K562 (cell line): Measurements from ENCODE around the gene GFOD2. TPM values are rescaled to one million over a fixed set of nuclear protein-coding genes. Genes with fewer than 3 reads are reported as not detected.
A peak's percentile ranks its signal among the peaks of the same experiment; 100 is the strongest.

ENCODE experiments used
- BCLAF1 ChIP-seq, 2 experiments: fragments of 450-650 bp in 1 of 2; IDR thresholded peaks; 2 replicates each; pipeline ENCODE4 v1.6.1; 2011 to 2017; ENCODE audit warnings: low read depth in 2 of 2, antibody characterized with exemption in 1 of 2, borderline replicate concordance in 1 of 2, low read length in 1 of 2, mild to moderate bottlenecking in 1 of 2, mixed read lengths in 1 of 2; ENCODE audit not compliant: control insufficient read depth in 1 of 2
- CBX8 ChIP-seq: fragments of 200-600 bp; sonication (generic); IDR thresholded peaks from 2 replicates; pipeline ENCODE4 v1.6.1; 2012; ENCODE audit warnings: borderline replicate concordance, mixed run types, low read depth, mild to moderate bottlenecking, moderate library complexity, mixed read lengths, low read length, control low read depth, inconsistent platforms; ENCODE audit not compliant: poor library complexity, severe bottlenecking; ENCODE audit errors: extremely low read depth
- E2F5 ChIP-seq: sonication (generic); formaldehyde crosslinking; IDR thresholded peaks from 2 replicates; pipeline ENCODE4 v1.8.0; 2022; ENCODE audit warnings: mild to moderate bottlenecking, missing genetic modification reagents
- E2F6 ChIP-seq, 2 experiments: IDR thresholded peaks; 2 replicates each; pipeline ENCODE4 v1.6.1; 2011; ENCODE audit warnings: borderline replicate concordance in 1 of 2, control low read depth in 1 of 2, low read depth in 1 of 2, low read length in 1 of 2, mild to moderate bottlenecking in 1 of 2, mixed read lengths in 1 of 2, moderate library complexity in 1 of 2; ENCODE audit not compliant: insufficient read depth in 1 of 2, insufficient read length in 1 of 2, poor library complexity in 1 of 2, severe bottlenecking in 1 of 2; ENCODE audit errors: extremely low read depth in 1 of 2
- MECOM ChIP-seq: fragments of 250-450 bp; sonication (Bioruptor Pico); IDR thresholded peaks from 2 replicates; pipeline ENCODE4 v1.8.0; 2022; ENCODE audit warnings: inconsistent platforms
- NEUROD1 ChIP-seq: fragments of 150-350 bp; IDR thresholded peaks from 2 replicates; pipeline ENCODE4 v1.6.1; 2014; ENCODE audit warnings: borderline replicate concordance, low read length, low read depth; ENCODE audit not compliant: partially characterized antibody
- PHF20 ChIP-seq: fragments of 450-650 bp; IDR thresholded peaks from 2 replicates; pipeline ENCODE4 v1.6.1; 2018; ENCODE audit not compliant: partially characterized antibody
- PRPF4 ChIP-seq: fragments of 200-400 bp; formaldehyde crosslinking; IDR thresholded peaks from one replicate; pipeline ENCODE4 v1.6.1; 2017; ENCODE audit warnings: low read length, low read depth, mild to moderate bottlenecking; ENCODE audit not compliant: insufficient read depth, poor library complexity, severe bottlenecking
- SRSF3 ChIP-seq: fragments of 200-400 bp; formaldehyde crosslinking; IDR thresholded peaks from 2 replicates; pipeline ENCODE4 v1.6.1; 2016; ENCODE audit warnings: mild to moderate bottlenecking, low read length, moderate library complexity; ENCODE audit not compliant: insufficient read depth
- STAT6 ChIP-seq: sonication (generic); formaldehyde crosslinking; IDR thresholded peaks from 2 replicates; pipeline ENCODE4 v1.8.1; 2023; ENCODE audit warnings: mild to moderate bottlenecking, missing genetic modification reagents
- TAF15 ChIP-seq: fragments of 200-400 bp; formaldehyde crosslinking; IDR thresholded peaks from 2 replicates; pipeline ENCODE4 v1.6.1; 2017; ENCODE audit warnings: mild to moderate bottlenecking, low read depth, low read length, moderate library complexity
- TCF7 ChIP-seq: sonication (generic); IDR thresholded peaks from 2 replicates; pipeline ENCODE4 v1.6.1; 2016; ENCODE audit warnings: antibody characterized with exemption, borderline replicate concordance
- ZNF140 ChIP-seq: fragments of 250-450 bp; sonication (Bioruptor Pico); IDR thresholded peaks from 2 replicates; pipeline ENCODE4 v1.8.0; 2021; ENCODE audit warnings: moderate library complexity, mild to moderate bottlenecking, inconsistent platforms
- ZNF431 ChIP-seq: sonication (generic); formaldehyde crosslinking; IDR thresholded peaks from 2 replicates; pipeline ENCODE4 v1.8.0; 2022; ENCODE audit warnings: mild to moderate bottlenecking, missing genetic modification reagents
- ZNF639 ChIP-seq, 2 experiments: fragments of 200-800 bp in 1 of 2; sonication (Bioruptor generic) in 1 of 2; sonication (generic) in 1 of 2; formaldehyde crosslinking in 1 of 2; IDR thresholded peaks in 1 of 2; conservative IDR thresholded peaks in 1 of 2; 2 replicates each; pipeline versions ENCODE4 v1.5.0 to v1.6.1; 2016 to 2020; ENCODE audit warnings: missing compliant biosample characterization in 1 of 2, missing genetic modification characterization in 1 of 2, missing genetic modification reagents in 1 of 2
- polyA plus RNA-seq, 8 experiments: library from polyadenylated mRNA; depleted of rRNA in 4 of 8; stranded (reverse) in 5 of 8; unstranded in 3 of 8; fragments of >200 nt; fragmentation: Nextera tagmentation in 2 of 8; fragmentation: Illumina TruSeq in 1 of 8; extraction: Ambion mirVana in 2 of 8; extraction: Trizol in 1 of 8; gene quantifications; 2 replicates each; pipeline versions ENCODE4 v1.2.1 to v1.2.3, GENCODE V29; 2011 to 2014; ENCODE audit warnings: inconsistent platforms in 1 of 8, missing spikeins in 1 of 8
- total RNA-seq, 7 experiments: library from RNA; depleted of rRNA in 6 of 7; stranded (reverse); fragments of >200 nt in 6 of 7; fragmentation: Illumina TruSeq in 2 of 7; extraction: Trizol in 2 of 7; gene quantifications; 2 replicates each; pipeline versions ENCODE4 v1.2.1 to v1.2.3, GENCODE V29; 2011 to 2021; ENCODE audit warnings: low replicate concordance in 1 of 7

GFOD2 gene
- total and polyA plus RNA-seq, 9 of the 15 experiments (the other 6 are each of a cell fraction or from before 2014, with no cell fraction given), result 1.9 to 15.8 (median 11.1) TPM

GRCh38 chr16:67719048-67719777 lies at the start of gene GFOD2 (continued):
- no peak for TF ChIP-seq E2F5 (CRISPR knock-in tag)
- no peak for TF ChIP-seq PRPF4
- no peak for TF ChIP-seq ZNF639 (CRISPR knock-in tag; conservative IDR thresholded peaks at IDR 0.05 in 1 of 2, IDR thresholded peaks at IDR 0.05 in 1 of 2)
- TF ChIP-seq SRSF3, result no peak
- no peak for TF ChIP-seq STAT6 (CRISPR knock-in tag)
- TF ChIP-seq ZNF431, result 0 out of 2 replicates have a peak, but pooled peaks have one; percentile 51
- no peak for TF ChIP-seq TCF7
- TF ChIP-seq BCLAF1 (IDR thresholded peaks at IDR 0.05; ENCODE audit: borderline replicate concordance in 1 of 2, control insufficient read depth in 1 of 2, low read depth in 2 of 2, low read length in 1 of 2), result no peak
- no peak for TF ChIP-seq TAF15
- TF ChIP-seq NEUROD1, result peak; percentile 65
- peak; percentile 44 for TF ChIP-seq PHF20
- TF ChIP-seq MECOM (CRISPR knock-in tag), result no peak
- TF ChIP-seq E2F6 (IDR thresholded peaks at IDR 0.05; ENCODE audit: borderline replicate concordance in 1 of 2, extremely low read depth in 1 of 2, insufficient read depth in 1 of 2, insufficient read length in 1 of 2, low read depth in 1 of 2, low read length in 1 of 2, poor library complexity in 1 of 2, severe bottlenecking in 1 of 2), result peak in 1 of 2 experiments; percentile 72
- TF ChIP-seq CBX8, result no peak
- TF ChIP-seq ZNF140 (CRISPR knock-in tag), result no peak
